ENCODE measurements around the gene KIF21B.

DNA sequence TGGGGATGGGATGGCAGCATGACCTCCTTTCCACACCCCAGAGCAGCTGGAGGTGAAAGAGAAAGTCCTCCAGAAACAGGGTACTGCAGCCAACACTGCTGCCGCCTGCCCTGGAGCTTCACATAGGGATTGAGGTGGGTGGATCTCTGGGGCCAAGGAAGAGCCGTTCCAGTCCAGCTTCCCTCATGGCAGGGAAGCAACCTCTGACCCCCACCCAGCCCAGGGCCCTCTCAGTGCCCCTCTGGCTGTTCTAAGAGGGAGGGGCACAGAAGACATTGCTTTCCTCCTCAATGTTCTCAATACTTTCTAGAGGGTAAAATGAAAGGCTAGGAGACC is 5.7 kb downstream of the KIF21B start:
- TF ChIP-seq, protein P1, sequence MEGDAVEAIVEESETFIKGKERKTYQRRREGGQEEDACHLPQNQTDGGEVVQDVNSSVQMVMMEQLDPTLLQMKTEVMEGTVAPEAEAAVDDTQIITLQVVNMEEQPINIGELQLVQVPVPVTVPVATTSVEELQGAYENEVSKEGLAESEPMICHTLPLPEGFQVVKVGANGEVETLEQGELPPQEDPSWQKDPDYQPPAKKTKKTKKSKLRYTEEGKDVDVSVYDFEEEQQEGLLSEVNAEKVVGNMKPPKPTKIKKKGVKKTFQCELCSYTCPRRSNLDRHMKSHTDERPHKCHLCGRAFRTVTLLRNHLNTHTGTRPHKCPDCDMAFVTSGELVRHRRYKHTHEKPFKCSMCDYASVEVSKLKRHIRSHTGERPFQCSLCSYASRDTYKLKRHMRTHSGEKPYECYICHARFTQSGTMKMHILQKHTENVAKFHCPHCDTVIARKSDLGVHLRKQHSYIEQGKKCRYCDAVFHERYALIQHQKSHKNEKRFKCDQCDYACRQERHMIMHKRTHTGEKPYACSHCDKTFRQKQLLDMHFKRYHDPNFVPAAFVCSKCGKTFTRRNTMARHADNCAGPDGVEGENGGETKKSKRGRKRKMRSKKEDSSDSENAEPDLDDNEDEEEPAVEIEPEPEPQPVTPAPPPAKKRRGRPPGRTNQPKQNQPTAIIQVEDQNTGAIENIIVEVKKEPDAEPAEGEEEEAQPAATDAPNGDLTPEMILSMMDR (IDR thresholded peaks at IDR 0.05) = no peak
- TF ChIP-seq ZFX (IDR thresholded peaks at IDR 0.05; ENCODE audit: borderline replicate concordance) = no peak
